Activated T-cell treated with anti-CD3 and anti-CD28 coated beads, Interleukin-2, amount 50 U/mL, for 4 hours (primary cell): ENCODE results near the gene DDX25. TPM values are rescaled to one million over a fixed set of nuclear protein-coding genes. Genes with fewer than 3 reads are reported as not detected.

ENCODE experiments used
- ATAC-seq, 2 donors: fragments of 200-7000 bp; cut with Tn5 transposase; one replicate each; pipeline ENCODE4 v1.10.0; 2021
- DNase-seq: peaks from one replicate; pipeline ENCODE4 v3.0.0-alpha.2; 2020
- H3K27me3 Mint-ChIP-seq: one replicate; pipeline ENCODE4 v1.8.0; 2021; ENCODE audit warnings: low read depth, mixed read lengths
- H3K36me3 Mint-ChIP-seq: one replicate; pipeline ENCODE4 v1.8.0; 2022; ENCODE audit warnings: mixed read lengths; ENCODE audit not compliant: insufficient read depth
- H3K4me1 Mint-ChIP-seq: one replicate; pipeline ENCODE4 v1.8.0; 2021; ENCODE audit warnings: low read depth, mixed read lengths
- H3K4me3 Mint-ChIP-seq: one replicate; pipeline ENCODE4 v1.8.0; 2021; ENCODE audit warnings: mild to moderate bottlenecking, moderate library complexity, mixed read lengths
- H3K9me3 Mint-ChIP-seq: one replicate; pipeline ENCODE4 v1.8.0; 2021; ENCODE audit warnings: mixed read lengths
- total RNA-seq, 3 donors: library from RNA; stranded (reverse); gene quantifications; one replicate each; pipeline ENCODE4 v1.2.1, GENCODE V29; 2021

The DDX25 gene
- total RNA-seq, 3 donors from 2014 or later = not detected

DNA sequence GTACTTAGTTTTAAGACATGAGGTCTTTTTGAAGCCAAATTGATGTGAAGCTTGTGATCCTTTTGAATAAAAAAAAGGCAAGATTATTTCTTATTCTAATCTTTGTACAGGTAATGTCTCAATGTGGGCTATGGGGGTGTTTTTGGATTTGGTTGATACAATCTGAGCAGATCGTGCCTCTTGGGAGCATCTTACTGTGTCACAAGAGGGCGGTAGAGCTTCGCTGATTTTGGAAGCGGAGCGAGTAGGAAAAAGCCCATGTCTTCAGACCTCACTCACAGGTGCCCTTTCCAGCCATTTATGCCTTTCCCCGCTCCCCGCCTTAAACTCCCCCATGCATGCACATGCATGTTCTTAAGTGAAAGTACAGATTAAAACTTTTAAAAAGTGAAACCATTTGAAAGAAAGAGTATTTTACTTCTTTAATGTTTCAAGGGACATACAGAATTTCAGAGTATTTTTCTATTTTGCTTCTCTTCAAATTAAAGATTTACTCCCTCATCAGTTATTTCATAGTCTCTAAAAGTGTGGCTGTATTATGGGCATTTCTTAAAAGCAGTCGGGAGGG is 18.8 kb downstream of the DDX25 start:
- ATAC-seq = peak; percentile 50 to 70
- Mint-ChIP-seq H3K36me3 (no peaks in the 10 kb centered on the region), H3K4me1 (no peaks in the 10 kb centered on the region), H3K9me3 (no peaks in the 10 kb centered on the region), H3K4me3 (no peak overlapping the region), H3K27me3 (peaks cover 18% of the 10 kb centered on the region)
- DNase-seq = peak; percentile 39

DNA sequence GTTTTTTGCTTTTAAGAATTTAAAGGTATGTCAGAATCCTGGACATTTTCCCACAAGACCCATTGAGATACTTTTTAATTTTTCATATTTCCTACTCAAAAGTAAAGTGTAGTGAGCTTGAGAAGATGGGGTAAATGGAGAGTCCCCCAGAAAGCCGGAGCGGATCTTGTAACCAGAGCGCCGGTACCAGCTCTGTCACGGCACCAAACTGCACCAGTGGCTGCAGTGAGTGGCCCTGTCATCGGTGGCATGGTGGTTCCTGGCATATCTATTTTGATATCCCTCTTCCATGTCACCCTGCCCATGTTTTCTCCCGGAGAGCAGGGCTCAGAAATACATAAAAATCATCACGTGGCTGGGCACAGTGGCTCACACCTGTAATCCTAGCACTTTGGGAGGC is 19.3 kb downstream of the DDX25 start:
- Mint-ChIP-seq H3K9me3 (no peaks in the 10 kb centered on the region), H3K4me3 (no peak overlapping the region), H3K4me1 (no peaks in the 10 kb centered on the region), H3K36me3 (no peaks in the 10 kb centered on the region), H3K27me3 (peaks cover 16% of the 10 kb centered on the region)
- DNase-seq = no peak
- no peak for ATAC-seq

DNA sequence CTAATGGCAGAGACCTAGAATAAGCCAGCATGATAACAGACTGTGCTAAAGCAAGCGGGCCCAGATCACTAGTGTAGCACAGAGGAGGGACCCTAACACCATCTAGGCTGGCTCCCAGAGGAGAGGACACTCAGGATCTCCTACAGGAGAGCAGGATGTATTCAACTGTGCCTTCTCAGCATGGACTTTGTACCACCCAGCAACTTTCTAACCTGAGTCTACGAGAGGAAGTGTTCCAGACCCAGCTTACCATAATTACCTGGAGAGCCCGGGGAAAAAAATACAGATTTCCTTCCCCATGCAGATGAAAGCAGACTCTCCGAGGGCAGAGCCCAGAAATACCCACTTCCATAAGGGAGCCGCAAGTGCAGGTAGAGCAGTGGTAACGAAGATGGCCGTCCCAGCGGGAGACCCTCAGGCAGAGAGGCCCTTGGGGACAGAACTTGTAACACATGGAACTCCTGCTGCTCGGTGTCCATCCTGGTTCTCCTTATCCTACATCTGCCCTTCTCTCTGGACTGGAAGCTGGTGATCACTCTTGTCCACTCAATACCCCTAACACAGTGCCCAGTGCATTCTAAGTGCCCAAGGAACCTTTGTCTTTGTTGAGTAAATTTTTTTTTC is 20.2 kb downstream of the DDX25 start:
- Mint-ChIP-seq H3K36me3 (no peaks in the 10 kb centered on the region), H3K9me3 (no peaks in the 10 kb centered on the region), H3K4me1 (no peaks in the 10 kb centered on the region), H3K27me3 (peaks cover 12% of the 10 kb centered on the region), H3K4me3 (no peak overlapping the region)
- ATAC-seq = no peak
- DNase-seq = no peak

DNA sequence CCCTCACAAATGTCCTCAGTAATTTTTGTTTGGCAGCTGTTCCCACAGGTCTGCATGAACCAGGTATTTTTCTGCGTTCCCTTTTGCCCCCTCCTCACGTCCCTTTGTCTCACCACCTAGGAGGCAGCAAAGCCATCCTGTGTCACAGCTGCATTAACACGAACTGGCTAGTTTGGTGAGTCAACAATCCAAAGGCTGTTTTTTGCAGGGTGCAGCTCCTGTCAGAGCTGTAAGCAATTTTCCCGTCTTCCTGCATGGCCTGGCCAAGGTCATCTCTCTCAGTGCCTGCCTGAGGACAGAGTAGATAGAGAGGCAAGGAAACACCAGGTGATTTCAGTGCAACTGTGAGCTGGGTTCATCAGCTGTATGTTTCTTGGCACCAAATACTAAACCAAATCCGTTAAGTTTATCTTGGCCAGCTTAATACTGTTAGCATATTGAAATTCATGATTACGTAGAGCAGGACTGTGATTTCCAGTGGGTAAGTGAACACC is 21.0 kb downstream of the DDX25 start:
- H3K4me3 Mint-ChIP-seq = no peak overlapping the region
- no peaks in the 10 kb centered on the region for H3K9me3 Mint-ChIP-seq
- no peaks in the 10 kb centered on the region for H3K36me3 Mint-ChIP-seq
- H3K4me1 Mint-ChIP-seq = no peaks in the 10 kb centered on the region
- ATAC-seq (no peak), DNase-seq (no peak)
- peaks cover 12% of the 10 kb centered on the region for H3K27me3 Mint-ChIP-seq

DNA sequence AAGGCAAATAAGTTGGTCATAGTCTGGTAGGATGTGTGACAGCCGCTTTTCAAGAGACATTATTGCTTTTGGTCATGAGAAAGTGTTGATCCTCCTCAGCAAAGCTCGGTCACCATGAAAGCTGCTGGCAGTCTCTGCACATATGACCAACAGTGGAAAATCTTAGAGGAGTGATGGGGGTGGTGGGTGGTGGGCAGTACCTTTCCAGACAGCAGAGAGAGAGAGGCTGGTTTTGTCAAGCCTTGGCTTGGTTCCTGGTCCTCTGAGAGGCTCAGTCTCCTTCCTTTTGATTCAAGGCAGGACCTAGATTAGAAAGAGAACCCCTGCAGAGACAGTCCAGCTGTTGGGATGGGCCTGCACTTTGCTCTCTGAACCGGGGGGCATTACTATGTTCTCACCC is 21.5 kb downstream of the DDX25 start:
- Mint-ChIP-seq H3K4me3 (no peak overlapping the region), H3K9me3 (no peaks in the 10 kb centered on the region), H3K4me1 (no peaks in the 10 kb centered on the region), H3K36me3 (no peaks in the 10 kb centered on the region), H3K27me3 (peaks cover 9% of the 10 kb centered on the region)
- DNase-seq (no peak), ATAC-seq (no peak)

DNA sequence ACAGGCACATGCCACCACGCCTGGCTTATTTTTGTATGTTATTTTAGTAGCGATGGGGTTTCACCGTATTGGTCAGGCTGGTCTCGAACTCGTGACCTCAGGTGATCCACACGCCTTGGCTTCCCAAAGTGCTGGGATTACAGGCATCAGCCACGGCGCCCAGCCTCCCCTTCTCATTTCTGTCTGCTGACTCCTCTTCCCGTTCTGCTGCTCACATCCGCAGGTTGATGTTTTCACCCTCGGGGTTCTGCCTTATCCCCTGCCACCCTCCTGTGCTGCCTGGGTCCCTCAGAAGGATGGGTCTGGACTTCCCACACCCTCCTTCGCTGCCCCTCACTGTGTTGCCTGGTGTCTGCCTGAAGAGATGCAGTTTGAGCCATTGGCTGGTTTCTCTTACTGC is 22.4 kb downstream of the DDX25 start:
- no peaks in the 10 kb centered on the region for H3K4me1 Mint-ChIP-seq
- DNase-seq (no peak), ATAC-seq (no peak)
- peaks cover 10% of the 10 kb centered on the region for H3K27me3 Mint-ChIP-seq
- H3K36me3 Mint-ChIP-seq = no peaks in the 10 kb centered on the region
- H3K4me3 Mint-ChIP-seq = no peak overlapping the region
- H3K9me3 Mint-ChIP-seq = no peaks in the 10 kb centered on the region

DNA sequence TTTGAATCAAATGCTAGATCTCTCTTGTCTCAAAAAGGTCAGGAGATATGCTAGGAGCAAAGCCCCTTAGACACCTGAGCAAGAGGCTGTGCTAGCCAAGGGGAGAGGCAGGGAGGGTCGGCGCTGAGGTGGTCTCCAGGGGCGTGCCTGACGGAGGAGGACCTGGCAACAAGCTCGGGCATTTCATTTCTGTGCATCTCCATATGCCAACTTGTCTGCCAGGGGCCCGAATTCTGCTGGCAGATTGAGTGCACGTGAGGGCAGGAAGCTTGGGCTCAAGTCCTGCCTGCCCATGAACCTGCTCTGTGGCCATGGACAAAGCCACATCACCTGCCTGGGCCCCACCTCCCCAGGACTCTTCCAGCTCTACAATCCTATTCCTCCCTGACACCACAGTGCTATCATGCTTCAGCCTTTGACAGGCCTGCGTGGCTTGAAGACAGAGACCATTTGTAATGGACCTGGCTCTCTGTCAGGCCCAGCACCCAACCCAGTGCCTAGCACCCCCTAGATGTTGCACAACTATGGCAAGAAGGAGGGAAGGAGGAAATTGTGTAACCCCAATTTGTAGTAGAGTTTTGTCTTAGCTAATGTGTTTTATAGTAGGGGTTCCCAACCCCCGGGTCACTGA is 25.3 kb downstream of the DDX25 start:
- no peak for DNase-seq
- Mint-ChIP-seq H3K4me3 (no peak overlapping the region), H3K4me1 (no peaks in the 10 kb centered on the region), H3K27me3 (peaks cover 15% of the 10 kb centered on the region), H3K36me3 (no peaks in the 10 kb centered on the region), H3K9me3 (no peaks in the 10 kb centered on the region)
- no peak for ATAC-seq

DNA sequence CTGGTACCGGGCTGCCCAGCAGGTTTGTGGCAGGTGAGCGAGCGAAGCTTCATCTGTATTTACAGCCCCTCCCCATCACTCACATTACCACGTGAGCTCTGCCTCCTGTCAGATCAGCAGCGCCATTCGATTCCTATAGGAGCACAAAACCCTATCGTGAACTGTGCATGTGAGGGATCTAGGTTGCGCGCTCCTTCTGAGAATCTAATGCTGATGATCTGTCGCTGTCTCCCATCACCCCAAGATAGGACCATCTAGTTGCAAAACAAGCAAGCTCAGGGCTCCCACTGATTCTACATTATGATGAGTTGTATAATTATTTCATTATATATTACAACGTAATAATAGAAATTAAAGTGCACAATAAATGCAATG is 25.8 kb downstream of the DDX25 start:
- Mint-ChIP-seq H3K27me3 (peaks cover 15% of the 10 kb centered on the region), H3K36me3 (no peaks in the 10 kb centered on the region)

DNA sequence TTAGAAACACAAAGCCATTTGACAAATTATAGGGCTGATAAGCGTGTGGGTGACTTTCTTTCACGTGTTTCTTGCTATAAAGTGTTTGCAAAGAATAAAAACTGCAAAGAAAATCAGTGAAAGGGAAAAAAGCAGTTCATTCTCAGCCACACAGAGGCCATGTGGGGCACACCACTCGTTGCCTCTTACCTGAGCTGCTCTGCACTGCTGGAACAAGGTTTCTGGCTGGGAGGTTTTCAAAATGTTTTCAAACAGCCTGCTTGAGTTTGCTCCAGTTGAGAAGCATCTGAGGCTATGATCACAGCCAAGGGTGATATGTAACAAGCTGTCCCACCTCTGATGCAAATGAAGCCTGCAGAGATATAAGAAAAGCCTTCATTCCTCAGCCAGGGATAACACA is 26.8 kb downstream of the DDX25 start:
- H3K27me3 Mint-ChIP-seq = peaks cover 14% of the 10 kb centered on the region

More for the DNA sequence above, 25.8 kb downstream of the DDX25 start:
- H3K9me3 Mint-ChIP-seq = no peaks in the 10 kb centered on the region
- no peak for DNase-seq
- no peaks in the 10 kb centered on the region for H3K4me1 Mint-ChIP-seq
- no peak overlapping the region for H3K4me3 Mint-ChIP-seq
- no peak for ATAC-seq

DNA sequence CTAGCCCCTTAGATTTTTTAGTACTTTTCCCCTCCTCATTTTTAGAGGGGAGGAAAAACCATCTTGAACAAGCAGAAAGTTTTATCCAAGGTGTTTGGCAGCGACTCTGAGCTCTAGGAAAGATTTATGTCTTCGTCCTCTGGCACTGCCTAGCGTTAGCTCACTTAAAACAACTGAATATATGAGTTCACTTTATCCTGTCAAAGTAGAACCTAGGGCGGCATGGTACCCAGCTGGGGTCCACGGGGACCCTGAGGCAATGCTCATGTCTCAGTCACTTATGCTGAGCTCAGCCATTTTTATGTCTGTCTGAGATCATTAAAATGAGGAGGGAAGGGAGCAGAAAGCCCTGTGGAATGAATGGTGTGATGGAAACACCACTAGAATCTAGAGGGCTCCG is 27.4 kb downstream of the DDX25 start:
- Mint-ChIP-seq H3K9me3 (no peaks in the 10 kb centered on the region), H3K4me1 (no peaks in the 10 kb centered on the region), H3K4me3 (no peak overlapping the region), H3K36me3 (no peaks in the 10 kb centered on the region), H3K27me3 (peaks cover 12% of the 10 kb centered on the region)
- ATAC-seq (no peak), DNase-seq (no peak)

More for the DNA sequence above, 26.8 kb downstream of the DDX25 start:
- no peaks in the 10 kb centered on the region for H3K4me1 Mint-ChIP-seq
- DNase-seq = no peak
- ATAC-seq = no peak
- no peaks in the 10 kb centered on the region for H3K36me3 Mint-ChIP-seq
- H3K9me3 Mint-ChIP-seq = no peaks in the 10 kb centered on the region
- no peak overlapping the region for H3K4me3 Mint-ChIP-seq

DNA sequence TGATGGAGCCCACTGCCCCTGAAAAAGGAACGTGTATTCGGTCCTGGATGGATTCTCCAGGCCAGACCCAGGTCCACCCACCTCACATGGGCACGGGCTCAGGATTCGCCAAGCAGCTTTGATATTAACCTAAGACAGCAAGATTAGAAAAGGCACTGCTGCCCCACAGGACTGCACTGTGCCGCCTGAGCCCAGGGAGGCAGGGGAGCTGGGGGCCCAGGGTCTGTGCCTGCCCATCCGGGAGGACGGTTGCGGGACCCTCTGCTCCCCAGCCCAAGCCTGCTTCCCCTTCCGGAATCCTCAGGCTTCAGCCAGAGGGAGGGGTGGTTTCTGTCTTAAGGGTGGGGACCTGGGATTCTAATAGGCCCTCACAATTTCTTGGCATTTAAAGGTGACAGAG is 28.0 kb downstream of the DDX25 start:
- Mint-ChIP-seq H3K4me1 (no peaks in the 10 kb centered on the region), H3K36me3 (no peaks in the 10 kb centered on the region), H3K9me3 (no peaks in the 10 kb centered on the region)

DNA sequence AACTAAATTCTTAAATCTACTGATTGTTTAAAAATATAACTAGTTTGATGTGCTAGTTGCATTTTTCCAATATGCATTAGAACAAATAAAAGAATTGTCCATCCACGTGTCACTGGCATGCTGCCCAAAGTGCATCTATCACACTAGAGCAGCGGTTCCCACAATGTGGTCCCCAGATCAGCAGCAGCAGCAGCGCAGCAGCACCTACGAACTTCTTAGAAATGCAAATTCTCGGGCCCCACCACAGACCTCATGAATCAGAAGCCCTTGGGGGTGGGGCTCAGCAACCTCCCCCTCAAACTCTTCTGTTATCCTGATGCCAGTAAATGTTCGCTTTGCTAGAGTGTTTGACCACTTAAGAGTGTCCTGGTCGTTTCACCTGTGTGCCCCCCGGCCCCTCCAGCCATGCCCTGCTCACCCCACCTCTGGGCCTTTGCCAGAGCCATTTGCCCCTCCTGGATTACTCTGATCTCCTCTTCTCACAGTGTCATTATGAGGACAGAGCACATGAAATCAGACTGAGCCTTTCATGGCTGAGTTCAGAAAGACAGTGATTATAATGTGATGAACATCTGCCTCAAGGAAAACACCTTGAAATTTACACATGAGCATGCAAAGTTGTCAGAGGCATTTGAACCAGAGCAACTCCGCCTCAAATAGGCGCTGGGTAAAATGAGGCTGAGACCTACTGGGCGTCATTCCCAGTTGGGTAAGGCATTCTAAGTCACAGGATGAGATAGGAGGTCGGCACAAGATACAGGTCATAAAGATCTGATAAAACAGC is 28.9 kb downstream of the DDX25 start:
- Mint-ChIP-seq H3K27me3 (peaks cover 6% of the 10 kb centered on the region), H3K4me3 (no peak overlapping the region), H3K36me3 (no peaks in the 10 kb centered on the region), H3K9me3 (no peaks in the 10 kb centered on the region), H3K4me1 (no peaks in the 10 kb centered on the region)
- ATAC-seq (peak; percentile 62 to 70), DNase-seq (no peak)

More for the DNA sequence above, 28.0 kb downstream of the DDX25 start:
- Mint-ChIP-seq H3K27me3 (peaks cover 6% of the 10 kb centered on the region), H3K4me3 (no peak overlapping the region)
- ATAC-seq (no peak), DNase-seq (no peak)

DNA sequence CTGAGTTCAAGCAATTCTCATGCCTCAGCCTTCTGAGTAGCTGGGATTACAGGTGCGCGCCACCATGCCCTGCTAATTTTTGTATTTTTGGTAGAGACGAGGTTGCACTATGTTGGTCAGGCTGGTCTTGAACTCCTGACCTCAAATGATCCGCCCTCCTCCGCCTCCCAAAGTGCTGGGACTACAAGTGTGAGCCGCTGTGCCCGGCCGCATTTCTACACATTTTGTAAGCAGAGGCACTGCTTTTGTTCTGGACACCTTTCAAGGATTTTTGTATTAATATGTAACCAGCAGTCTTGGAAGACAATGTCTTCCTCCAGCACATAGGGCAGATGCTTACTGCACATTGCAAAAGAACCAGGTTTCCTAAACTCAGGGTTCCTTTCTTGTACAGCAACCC is 30.2 kb downstream of the DDX25 start:
- DNase-seq = no peak
- no peaks in the 10 kb centered on the region for H3K9me3 Mint-ChIP-seq
- H3K4me1 Mint-ChIP-seq = no peaks in the 10 kb centered on the region
- H3K36me3 Mint-ChIP-seq = no peaks in the 10 kb centered on the region
- peaks cover 6% of the 10 kb centered on the region for H3K27me3 Mint-ChIP-seq
- H3K4me3 Mint-ChIP-seq = no peak overlapping the region
- ATAC-seq = no peak

DNA sequence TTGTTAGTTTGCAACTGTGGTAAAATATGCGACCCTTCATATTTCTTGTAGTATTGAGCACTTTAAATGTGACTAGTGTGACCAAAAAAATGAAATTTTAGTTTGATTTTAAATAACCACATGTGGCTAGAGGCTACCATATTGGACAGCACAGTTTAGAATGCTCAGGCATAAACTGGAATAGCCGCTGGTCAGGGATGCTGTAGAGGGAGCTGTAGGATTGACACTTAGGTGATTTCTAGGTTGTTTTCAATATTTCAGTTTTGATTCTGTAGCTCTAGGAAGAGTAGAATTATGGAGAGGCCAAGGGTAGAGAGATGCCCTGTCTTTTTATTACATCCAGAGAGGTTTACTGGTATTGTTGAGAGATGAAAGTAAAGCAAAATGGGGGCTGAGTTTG is 30.7 kb downstream of the DDX25 start:
- Mint-ChIP-seq H3K4me3 (no peak overlapping the region), H3K36me3 (no peaks in the 10 kb centered on the region), H3K4me1 (no peaks in the 10 kb centered on the region), H3K9me3 (no peaks in the 10 kb centered on the region), H3K27me3 (peaks cover 6% of the 10 kb centered on the region)
- no peak for DNase-seq
- ATAC-seq = no peak
